HG02763 (cell line): ENCODE results near the gene ZNF511.
A peak's percentile ranks its signal among the peaks of the same experiment; 100 is the strongest.
"Not testable (repeated sequence)": the region's sequence is repeated elsewhere in the genome, so short reads cannot be mapped to it uniquely, and the experiment has no call there.

Experiments
- ATAC-seq: cut with Tn5 transposase; IDR thresholded peaks from one replicate; pipeline ENCODE4 v1.9.1; 2021; ENCODE audit warnings: mild to moderate bottlenecking, moderate library complexity; ENCODE audit not compliant: unreplicated experiment

The ZNF511 gene

DNA sequence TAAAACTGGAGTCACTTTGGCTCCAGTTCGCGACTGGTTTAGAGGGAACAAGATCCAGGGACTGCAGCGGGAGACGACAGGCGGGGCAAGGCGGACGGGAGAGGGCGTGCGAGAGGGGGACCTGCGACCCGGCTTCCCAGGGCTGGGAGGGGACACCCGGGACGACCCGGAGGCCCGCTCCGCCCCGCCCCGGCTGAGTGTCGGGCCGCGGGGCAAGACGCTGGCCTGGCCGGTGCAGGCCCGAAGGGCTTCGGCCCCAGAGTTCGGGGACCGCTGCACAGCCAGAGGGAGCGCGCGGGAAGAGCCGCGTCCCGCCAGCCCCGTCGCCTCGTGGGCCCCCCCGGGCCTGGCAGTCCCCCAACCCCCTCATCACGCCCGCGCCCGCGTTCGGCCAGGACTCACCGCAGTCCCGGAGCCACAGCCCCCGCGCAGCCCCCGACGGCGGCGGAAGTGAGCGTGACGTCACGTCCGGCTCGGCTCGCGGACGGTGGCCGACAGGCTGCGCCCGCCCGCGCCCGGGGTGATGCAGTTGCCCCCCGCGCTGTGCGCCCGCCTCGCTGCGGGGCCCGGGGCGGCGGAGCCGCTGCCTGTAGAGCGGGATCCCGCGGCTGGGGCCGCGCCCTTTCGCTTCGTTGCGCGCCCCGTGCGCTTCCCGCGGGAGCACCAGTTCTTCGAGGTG is at the start of gene ZNF511, which contains the start of gene TUBGCP2:
TSS of gene ZNF511 (plus strand) at position 494 of the 679 bp plus-strand sequence. CDS start at position 524, 30 bp downstream.
TSS of gene TUBGCP2 (minus strand) at position 452 of the 679 bp plus-strand sequence. CDS start 5,931 bp downstream, outside the sequence.
- peak; percentile 82 for ATAC-seq

GRCh38 chr10:133259602-133259989 is 49.1 kb upstream of the ZNF511 start:
- ATAC-seq, result no peak

- peak; percentile 45 for ATAC-seq
These were observed 47.6 kb upstream of the ZNF511 start for GRCh38 chr10:133260895-133261725.

DNA sequence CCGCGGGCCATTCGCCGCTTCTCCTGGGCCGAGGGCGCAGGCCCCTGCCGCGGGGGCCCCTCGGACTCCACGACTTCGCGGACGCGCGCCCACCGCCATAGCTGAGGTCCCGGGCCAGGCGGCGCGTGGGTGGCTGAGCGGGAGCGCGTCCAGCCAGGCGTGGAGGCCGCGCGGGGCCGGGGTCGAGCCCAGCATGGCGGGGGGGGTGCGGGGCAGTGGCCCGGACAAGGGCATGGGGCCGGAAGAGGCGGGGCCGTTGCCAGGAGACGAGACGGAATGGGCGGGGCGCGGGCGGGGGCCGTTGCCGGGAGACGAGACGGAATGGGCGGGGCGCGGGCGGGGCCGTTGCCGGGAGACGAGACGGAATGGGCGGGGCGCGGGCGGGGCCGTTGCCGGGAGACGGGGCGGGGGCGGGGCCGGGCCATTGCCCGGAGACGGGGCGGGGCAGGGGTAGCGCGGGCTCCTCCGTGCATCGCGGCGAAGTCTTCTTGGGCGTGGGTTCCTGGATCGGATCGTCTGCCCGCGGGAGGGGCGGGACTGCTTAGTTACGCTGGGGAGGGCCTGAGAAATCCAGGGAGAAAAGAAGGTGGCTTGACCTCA is 46.9 kb upstream of the ZNF511 start:
- ATAC-seq, result peak; percentile 55

DNA sequence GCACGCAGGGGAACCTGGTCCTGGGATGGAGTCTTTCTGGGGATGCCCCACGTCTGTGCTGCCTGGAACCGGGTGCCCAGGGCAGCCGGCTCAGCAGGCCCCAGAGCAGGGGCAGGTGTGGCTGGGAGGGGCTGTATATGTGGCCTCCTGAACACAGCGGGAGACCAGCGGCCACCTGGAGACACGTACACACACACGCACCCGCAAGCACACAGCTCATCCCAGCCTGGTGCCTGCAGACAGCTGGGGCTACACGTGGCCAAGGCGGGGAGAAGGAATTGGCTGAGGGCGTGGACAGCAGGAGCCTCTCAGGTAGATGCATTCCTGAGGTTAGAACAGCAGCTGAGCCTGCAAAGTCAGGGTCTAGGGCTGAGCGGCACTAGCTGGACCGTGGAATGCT is 46.0 kb upstream of the ZNF511 start:
- ATAC-seq, result no peak

GRCh38 chr10:133263674-133264073 is 45.0 kb upstream of the ZNF511 start:
- no peak for ATAC-seq

GRCh38 chr10:133264461-133264860 is 44.3 kb upstream of the ZNF511 start:
- no peak for ATAC-seq

GRCh38 chr10:133265052-133265451 is 43.7 kb upstream of the ZNF511 start:
- not testable (repeated sequence) for ATAC-seq

GRCh38 chr10:133266056-133266795 is 42.5 kb upstream of the ZNF511 start:
- no peak for ATAC-seq

GRCh38 chr10:133267293-133267692 is 41.4 kb upstream of the ZNF511 start:
- ATAC-seq, result no peak

DNA sequence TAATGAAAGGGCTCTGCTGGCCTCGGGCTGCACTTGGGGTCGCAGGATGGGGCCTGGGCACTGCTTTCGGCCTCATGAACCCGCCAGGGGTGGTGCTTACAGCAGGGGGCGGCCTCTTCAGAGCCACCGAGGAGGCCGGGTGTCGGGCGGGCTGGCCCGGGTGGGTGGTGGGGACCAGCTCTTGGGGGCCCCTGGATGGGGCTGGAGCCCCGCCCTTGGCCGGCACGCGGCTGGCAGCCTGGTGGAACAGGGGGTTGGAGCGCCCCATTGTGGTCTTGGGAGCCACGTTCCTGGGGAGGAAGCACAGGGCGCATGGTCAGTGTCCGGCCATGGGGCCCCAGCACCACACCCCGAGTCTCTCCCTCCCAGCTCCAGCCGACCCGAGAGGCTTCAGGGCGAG is 40.9 kb upstream of the ZNF511 start:
- no peak for ATAC-seq

GRCh38 chr10:133268532-133268931 is 40.2 kb upstream of the ZNF511 start:
- ATAC-seq, result no peak

- ATAC-seq, result no peak
These were observed 39.3 kb upstream of the ZNF511 start for GRCh38 chr10:133269367-133269766.

DNA sequence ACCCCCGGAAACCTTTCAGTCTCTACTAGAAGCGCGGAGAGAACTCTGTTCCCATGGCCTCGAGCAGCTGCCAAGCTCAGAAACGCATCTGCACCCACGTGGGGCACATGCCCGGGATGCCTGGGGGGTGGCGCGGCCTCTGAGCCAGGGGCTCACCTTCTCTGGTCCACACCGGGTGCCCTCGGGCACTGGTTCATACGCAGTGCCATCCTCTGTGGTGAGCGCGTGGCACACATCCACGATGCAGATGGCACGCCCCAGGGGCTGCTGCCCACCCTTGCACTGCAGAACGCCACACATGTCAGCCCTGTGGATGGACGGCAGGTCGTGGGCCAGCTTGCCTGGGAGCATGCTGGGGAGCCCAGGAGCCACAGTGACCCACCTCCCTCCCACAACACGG is 38.5 kb upstream of the ZNF511 start:
- ATAC-seq, result no peak

- ATAC-seq, result no peak
These were observed 37.9 kb upstream of the ZNF511 start for GRCh38 chr10:133270773-133271297.

DNA sequence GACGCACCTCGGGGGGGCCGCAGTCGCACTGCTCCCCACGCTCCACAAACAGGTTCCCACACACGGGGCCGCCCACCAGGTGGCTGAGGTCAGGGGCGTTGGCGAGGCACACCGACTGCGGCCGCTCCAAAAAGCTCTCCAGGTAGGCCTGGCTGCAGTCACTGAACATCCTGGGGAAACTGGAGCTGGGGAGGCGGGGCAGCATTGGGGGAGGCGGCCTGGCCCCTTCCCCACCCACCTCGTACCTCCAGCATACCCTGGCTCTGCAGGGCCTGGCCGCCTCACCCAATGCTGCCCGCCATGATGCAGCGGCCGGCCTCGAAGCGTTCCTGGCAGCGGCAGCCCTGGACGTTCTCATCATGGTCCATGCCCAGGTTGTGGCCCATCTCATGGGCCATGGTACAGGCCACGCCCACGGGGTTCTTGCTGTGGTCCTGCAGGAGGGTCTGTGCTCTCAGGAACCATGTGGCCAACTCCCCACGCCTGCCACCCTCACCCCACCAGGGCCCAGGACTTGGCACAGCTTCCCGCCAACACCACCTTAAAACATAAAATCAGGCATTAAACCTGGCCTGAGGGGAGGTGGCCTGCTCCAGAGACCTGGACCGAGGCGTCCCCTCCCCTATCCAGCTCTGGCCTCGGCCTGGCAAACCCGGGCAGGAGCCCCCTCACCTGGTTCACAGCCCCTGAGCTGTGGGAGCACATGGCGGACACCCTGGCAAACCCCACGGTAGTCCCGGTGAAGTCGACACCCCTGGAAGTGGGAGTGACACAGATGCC is 37.0 kb upstream of the ZNF511 start:
- no peak for ATAC-seq

DNA sequence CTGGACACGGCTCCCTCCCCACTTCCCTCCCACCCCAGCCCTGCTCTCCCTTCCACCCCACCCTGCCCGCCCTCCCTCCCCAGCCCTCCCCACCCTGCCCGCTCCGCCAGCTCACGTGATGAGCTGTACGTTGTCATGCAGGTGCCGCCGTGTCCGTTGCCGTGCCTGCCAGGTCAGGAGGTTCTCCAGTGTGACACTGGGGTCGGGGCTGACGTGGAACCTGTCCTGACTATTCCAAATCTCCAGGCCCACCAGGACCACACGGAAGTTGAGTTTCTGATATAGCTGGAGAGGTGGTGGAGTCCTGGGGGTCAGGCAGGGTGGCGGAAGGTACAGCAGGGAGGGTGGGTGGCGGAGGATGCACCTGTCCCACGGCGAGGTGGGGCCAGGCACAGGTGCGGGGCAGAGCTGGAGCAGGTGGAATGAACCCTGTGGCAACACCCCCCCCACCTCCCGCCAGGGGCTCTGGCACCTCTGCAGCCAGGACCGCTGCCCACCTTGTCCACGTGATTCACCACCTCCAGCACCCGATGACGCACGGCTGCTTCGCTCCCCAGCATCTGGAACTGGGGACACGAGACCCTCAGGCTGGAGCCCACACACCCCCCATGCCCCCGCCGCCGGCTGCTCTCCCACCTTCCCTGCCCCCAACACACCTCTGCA is 36.3 kb upstream of the ZNF511 start:
- no peak for ATAC-seq

- ATAC-seq, result no peak
These were observed 35.7 kb upstream of the ZNF511 start for GRCh38 chr10:133272964-133273420.

- ATAC-seq, result no peak
These were observed 35.1 kb upstream of the ZNF511 start for GRCh38 chr10:133273534-133274143.
